CD4-positive, alpha-beta T cell treated with Interleukin-6 at 100 ng/mL for 8 hours (primary cell): ENCODE measurements around the gene COBL.

Source experiments
- DNase-seq: peaks from one replicate; pipeline ENCODE4 v3.0.0-alpha.2; 2020; ENCODE audit warnings: mixed read lengths, low spot score

Gene COBL

DNA sequence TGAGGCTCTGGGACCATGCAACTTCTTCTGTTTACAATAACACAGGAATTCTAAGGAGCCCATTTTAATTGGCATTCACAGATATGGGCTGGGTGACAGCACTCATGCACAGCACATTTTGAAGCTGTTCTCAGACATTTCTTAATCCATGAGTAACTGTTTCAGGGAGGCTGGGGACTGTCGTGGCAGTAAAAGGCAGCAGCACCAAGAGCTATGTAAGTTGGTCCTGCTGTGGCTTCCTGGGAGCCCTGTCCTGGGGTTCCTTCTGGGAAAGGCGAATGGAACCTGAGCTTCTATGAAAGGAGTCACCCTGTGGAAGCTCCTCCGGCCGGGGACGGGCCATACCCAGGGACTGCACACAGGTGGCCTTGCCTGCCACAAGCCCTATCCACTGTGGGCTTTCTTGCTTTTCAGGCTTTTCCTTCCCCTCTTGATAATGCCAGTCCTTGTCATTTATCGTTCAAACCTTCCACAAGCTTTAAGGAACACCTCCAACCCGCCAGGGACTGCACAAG lies 40.5 kb downstream of the COBL start:
- no peak for DNase-seq

DNA sequence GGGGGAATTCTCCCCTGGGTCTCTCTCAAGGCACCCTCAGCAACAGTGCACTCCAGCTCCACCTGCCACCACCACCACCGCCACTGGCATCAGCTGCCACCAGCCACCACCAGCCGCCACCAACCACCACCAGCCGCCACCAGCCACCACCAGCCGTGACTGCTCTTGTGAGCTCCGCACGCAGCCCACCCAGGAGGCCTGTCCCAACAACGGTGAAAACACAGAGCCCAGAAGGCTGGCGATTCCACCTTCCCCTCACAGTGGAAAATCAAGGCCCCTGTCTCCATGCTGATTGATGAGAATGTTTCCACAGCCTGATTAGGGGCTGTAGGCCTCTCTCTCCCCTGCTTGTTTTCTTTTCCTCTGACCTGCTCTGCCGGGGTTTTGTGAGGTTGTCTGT lies 41.1 kb downstream of the COBL start:
- DNase-seq = no peak

DNA sequence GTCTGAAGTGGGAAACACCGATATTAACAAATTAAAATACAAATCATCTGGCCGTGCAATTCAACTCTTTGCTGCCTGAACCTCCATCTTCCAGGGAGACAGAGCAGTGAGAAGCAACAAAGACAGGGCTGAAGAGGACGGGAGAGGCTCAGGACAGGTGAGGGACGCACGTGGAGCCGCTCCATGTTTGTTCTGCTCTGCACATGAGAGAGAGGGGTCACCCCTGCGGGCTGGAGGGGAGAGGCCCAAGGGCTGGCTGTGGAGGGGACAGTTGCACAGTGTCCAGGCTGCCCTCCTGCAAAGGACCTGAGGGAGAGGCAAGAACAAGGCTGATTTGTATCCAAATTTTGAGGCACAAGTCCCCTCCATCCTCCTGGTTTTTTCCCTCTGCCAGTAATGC lies 41.7 kb downstream of the COBL start:
- DNase-seq = no peak

DNA sequence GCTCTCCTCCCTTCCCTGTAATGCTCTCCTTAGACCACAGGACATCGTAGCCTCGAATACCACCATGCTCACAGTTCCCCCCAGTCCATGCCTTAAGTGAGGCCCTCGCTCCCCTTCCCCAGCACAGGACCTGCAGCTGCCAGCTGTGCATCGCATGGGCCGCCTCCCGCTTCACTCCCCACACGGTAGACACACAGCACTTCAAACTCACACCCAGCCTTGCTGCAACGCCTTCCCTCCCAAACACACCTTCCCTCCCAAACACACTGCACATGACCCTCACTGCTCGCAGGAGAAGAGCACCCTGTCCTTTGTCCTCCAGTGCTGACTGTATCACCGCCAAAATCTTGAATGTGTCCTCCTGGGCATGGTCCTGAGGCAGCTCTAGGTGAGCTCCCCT lies 42.6 kb downstream of the COBL start:
- DNase-seq = no peak

DNA sequence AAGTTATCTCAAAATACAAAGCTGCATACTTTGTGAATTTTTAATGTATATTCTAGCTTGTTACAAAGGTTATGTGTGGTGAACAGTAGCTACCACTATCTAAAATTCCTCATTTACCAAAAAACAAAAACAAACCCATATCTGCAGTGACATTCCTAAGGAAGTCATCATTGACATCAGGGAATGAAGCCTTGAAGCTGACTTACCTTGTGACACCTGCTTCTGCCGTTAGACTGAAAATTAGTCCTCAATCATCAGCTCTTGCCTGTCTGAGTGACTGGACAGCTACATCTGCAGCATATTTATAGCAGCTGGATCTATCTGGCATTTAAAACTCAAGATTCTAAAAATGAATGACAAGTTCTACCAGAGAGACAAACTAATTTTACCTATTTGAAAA lies 43.2 kb downstream of the COBL start:
- DNase-seq = no peak

DNA sequence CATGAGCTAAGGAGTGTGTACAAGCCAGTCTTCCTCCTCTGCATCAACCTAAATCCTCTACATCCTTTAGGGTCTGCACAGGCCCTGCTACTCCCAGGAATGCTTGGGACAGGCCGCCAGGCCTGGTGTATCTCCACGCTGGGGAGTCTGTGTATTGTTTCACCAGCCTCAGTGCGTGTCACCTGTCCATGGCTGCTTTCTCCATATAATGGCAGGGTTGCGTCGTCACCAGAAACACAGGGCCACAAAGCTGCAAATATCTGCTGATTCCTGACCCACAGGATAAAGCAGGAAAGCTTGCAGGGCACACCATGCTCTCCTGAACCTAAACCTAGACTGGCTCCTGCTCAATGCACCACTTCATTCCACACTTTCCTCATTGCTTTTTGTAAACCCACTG lies 45.6 kb downstream of the COBL start:
- DNase-seq = no peak

DNA sequence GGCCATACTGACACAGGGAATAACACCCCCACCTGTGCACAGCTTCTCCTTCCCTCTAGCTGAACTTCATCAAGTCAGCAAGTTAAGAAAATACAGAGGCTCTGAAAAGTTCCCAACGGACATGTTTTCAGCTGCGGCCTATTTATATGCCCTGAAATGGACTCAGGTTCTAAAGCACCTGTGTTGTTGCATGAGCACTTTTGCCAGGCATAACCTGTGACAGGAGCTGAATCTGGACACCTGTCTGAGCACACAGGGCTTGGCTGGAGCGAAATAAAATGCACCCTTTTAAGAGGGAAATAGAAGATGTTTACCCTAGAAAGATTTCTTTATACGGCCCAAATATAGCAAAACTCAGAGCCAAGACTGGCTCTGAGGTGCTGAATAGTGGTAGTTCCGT lies 46.7 kb downstream of the COBL start:
- no peak for DNase-seq

DNA sequence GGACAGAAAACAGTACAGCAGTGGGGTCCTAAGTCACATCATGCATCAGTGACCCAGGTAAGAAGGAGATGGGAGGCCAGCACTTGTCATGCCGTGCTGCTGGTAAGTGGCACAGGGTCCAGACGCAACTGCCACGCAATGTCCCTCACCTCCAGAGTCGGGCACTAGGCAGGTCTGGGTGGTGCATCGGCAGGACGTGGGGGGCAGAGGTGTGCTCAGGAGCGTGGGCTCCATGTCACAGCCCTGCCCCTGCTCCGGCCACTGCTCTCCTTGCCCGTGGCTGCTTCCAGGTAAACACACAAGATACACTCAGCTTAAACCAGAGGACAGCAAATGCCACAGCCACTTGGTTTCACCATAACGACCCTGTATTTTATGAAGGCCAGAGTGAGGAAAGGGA lies 47.3 kb downstream of the COBL start:
- DNase-seq = no peak

DNA sequence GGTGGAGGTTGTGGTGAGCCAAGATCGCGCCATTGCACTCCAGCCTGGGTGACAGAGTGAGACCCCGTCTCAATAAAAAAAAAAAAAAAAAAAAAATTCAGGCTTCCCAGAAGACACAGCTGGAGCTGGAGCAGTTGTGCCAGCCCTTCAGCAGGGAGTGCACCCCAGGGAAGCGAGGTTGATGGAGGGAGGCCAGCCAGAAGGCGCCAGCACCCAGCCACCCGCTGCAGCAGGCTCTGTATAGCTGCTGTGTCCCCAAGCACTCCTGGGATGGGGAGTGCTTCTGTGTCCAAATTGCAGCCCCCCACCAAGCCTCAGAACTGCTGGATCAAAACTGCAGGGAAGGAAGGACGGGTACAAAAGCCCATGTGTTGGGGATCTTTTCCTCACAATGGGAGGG lies 47.8 kb downstream of the COBL start:
- DNase-seq = no peak

DNA sequence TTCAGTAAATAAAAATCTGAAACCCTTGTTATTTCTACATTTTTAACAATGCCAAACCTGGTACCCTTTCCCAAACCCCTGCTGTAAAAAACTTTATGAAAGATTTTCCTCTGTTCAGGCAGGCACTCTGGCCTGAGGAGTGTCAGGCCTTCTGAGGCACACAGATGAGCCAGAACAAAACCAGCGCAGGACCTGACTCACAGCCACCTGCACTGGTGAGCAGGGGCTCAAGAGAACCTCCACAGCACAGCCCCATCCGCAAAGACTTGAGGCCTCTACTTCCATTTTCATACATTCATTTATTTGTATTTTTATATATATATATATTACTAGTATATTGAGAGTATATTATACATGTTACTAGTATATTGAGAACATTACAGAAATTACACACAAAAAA lies 49.4 kb downstream of the COBL start:
- no peak for DNase-seq

DNA sequence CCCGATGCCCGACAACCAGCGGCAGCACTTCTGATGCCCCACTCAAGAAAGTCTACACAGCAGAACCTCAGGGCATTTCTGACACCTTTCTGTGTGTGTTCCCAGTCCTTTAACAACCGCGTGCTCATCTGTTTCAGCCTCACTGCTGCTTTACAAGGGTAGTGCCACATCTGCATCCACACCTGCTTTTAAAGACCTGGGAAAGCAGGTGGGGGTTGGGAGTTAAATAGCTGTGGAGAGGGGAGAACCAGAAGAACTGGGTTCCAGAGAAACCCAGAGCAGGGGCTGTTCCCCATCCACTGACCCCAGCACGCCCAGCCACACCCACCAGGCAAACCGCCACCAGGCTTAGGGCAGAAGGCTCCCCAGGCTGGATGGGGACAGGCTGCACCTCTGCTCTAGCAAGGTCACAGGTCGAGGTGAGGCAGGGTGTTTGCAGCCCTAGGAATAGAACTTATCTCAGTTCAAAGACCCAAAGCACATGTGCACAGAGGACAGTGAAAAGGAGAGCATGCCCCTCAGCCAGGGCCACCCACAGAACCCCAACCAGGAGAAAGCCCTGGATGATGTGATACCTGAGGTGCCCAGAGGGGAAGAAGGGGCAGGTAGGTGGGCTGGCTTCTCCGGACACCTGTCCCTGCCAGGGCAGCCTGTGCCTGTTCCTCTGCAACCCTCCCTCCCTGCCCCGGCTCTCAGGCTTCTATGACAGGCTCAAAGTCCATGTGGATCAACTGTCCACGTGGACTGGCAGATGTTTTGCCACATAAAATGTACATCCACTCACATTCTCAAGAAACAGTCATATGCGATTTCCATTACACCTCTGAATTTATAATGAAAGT lies 51.3 kb downstream of the COBL start:
- DNase-seq = no peak

DNA sequence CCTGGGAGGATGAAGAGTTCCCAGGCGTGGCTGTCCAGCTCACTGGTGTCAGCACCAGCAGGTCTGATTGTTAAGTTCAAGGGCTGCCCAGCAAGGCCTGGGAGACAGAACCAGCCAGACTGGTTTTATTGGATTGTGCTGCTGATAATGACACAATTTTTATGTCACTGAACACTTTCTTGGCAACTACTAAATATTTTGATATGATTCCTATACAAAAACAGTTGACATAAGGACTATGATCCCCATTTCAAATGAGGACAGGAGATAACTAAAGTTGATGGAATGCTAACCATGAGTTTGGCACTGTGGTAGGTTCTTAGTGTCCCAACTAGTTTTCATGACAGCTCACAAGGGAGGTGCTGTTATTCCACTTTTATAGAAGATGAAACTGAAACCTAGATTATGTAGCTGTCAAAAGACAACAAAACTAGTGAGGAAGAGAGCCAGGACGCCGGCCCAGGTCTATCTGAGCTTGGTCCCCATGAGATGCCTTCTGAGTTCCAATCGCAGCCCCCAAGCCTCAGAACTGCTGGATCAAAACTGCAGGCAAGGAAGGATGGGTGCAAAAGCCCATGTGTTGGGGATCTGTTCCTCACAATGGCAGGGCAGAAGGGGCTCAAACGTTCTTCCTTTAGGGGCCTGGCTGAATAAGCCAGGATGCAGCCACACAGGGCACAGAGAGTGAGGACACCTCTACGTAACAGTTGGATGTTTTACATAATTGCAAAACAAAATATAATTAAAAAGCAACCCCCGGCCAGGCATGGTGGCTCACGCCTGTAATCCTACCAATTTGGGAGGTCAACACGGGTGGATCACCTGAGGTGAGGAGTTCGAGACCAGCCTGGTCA lies 52.8 kb downstream of the COBL start:
- no peak for DNase-seq

DNA sequence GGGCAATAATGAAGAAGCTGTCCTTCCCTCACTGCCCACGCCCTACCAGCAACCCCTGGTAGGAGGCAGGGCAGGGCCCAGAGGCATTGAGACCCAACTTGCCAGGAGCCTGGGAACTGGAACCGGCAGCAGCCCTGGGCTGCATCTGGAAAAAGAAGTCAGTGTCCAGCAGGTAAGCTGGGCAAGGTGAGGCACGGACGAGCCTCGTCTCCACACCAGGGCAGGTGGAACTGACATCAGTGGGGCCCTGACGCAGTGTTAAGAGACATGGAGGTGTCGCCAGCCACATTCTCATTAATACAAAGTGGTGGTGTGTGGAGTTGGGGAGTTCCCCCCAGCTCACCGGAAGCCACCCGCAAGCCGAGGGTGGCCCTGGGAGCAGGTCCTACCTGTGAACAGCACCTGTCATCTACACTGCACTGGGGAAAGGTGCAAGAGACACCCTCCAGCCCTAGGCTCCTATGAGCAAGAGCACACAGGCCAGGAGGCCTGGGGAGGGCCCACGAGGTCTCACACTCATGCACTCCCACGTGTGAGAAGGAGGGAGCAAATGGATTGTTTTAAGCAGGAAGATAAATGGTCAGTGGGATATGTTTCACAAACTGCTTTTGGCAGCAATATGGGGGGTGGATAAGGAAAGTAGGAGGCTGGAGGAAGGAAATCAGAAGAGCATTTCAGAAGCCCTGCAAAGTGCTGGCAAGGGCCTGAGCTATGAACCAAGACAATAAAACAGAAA lies 53.6 kb downstream of the COBL start:
- DNase-seq = no peak

DNA sequence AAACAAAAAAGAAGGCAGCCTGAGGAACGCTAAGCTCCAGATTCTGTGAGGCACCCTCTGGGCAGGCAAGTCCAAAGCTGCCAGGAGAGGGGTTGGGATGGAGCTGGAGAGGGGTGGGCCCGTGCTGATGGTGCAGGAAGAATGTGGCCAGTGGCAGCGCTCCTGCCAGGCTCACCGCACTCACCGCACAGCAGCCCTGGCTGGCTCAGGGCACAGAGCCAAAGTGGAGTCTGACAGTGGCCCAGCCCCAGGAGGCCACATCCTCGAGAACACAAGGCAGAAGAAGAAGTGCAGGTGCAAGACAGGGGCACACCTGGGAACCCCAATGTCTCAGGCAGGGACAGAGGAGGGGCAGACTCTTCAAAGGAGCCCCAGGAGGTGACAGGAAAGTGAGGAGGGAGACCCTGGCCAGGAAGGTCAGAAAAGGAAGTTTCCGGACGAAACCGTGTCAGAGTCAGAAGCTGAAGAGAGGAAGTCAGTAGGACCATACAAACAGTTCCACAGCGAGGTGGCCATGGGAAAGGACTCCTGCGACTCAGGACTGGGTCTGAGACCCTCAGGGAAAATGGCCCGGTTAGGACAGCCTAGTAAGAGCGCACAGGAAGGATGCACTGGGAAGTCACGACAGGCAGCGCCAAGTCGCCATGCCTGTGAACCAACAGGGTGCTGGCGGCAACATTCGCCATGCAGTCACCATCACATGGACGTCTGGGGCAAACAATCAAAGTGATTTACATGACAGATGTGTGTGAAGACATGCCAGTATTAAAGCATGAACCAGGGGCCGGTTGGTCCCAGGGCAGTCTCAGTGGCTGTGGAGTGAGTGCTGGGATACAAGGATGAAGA lies 54.4 kb downstream of the COBL start:
- no peak for DNase-seq

DNA sequence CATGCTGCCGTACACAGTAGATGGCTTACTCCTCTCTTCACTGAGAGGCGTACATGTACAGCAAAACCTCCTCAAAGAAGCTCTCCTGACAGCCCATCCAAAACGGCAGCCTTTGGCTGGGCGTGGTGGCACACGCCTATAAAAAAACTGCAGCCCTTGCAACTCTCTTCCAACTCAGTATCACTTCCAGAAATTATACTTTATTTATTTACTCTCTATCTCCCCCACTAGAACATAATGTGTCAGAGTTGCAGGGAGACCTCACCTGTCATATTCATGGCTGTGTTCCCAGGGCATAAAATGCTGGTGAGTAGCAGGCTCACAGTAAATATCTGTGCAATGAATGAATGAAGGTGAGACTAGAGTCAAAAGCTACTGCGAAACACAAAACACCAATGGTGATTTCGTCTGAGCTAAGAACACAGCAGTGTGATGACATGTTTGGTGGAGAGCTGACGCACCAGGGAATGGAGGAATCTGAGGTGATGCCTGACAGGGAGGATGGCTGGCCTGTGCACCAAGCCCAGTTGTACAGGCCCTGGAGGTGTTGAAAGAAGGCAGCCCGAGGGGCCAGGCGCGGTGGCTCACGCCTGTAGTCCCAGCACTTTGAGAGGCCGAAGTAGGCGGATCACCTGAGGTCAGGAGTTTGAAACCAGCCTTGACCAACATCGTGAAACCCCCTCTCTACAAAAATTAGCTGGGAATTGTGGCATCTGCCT lies 55.3 kb downstream of the COBL start:
- DNase-seq = no peak

DNA sequence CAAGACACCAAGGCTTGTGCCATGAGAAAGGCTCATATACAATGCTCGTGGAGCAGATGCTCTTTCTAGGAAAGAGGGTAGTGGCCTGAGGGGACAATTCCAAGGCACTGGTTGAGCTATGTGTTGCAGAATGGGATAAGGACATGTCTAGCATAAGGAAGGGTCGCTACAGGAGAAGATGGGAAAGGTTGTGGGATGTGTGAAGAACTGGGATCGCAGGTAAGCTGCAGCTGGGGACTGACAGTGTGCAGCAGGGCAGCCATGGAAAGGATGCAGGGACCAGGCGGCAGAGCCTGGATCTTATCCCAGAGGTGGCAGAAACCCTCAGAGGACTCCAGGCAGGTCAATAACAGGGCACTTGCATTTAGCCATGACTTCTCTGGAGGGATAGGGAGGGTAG lies 56.1 kb downstream of the COBL start:
- no peak for DNase-seq

DNA sequence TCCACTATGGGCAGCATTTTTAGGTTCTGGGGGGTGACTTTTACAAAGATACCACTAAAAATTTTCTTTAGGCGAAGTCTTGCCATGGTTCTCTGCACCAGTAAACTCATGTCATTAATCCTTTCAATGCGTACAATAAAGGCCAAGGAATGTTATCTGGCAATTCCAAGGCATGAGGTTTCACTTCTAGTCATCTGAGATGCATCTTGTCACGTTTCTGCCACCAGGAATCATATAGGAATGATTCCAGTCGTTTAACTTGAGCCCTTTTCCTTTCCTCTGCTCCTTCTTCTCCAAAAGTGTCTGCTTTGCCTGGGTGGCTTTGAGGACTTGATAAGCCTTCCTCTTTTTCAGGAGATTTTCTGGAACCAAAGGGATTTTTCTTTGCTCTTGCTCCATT lies 56.8 kb downstream of the COBL start:
- no peak for DNase-seq

DNA sequence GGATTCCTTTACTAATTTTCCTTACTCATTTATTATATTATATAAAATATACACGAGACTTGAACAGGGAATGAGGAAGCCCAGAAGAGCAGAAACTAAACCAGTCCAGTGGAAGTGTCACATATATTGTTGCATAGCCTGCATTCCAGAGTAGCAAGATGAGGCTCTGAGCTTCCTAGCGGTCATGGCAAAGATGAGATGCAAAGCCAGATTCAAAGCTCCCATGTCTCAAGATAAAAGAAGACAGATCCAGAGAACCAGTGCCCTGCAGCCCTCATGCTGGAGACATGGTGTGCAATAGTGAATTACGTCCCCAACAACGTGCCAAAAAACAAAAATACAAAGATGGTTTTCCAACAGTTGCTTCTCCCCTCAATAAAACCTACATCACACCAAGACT lies 59.7 kb downstream of the COBL start:
- DNase-seq = no peak

DNA sequence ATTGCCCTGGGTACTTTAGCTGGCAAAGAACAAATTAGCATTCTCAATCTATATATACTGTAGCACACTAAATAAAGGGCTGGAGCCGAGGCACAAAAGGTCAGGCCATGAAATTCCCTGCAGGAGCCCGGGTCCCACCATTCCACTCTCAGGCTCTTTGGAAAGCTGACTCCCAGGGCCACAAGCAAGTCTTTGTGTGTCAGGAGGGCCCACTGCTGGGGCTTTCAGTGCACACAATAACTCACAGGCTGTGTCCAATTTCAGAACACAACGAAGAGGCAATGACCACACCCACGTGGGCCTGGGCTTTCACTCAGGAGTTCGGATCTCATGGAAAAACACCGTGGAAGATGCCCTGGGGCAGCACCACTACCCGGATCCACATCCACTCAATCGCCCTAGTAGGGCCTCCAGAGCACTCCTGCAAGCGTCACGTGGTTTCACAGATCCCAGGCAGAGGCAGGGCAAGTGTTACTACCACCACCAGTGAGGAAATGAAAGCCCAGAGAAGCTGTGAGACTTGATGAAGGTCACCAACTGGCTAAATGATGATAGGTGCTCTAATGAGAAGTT lies 60.3 kb downstream of the COBL start:
- no peak for DNase-seq

DNA sequence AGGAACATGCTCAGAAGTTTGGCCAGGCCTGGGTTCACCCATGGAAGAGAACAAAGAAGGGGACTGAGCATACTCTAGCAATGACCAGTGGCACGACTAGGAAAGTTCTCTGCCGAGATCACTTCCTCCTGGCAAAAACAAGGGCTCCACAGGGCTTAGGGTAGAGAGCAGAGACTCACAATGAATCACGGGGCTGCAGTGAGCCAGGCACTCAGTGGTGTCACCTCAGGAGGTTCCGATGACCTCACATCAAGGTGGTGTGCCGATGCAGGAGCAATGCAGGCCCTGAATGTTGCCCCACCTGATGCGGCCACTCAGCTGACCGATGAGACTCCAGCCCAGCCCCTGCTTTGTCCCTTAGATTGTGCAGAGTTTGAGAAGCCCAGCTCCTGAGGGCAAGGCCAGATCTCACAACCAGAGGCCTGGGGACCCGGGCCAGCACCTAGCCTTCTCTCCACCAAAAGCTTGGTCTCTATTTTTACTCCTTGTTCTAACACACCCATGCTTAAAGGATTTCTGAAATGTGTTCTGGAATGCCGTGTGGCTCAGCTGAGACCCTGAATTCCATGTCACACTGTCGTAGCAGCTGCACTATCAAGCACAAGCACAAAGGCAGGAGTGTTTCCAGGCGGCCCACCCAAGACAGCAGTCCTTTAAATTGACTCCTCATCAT lies 60.9 kb downstream of the COBL start:
- no peak for DNase-seq
